Endodermal cell (in vitro differentiated cells): Measurements from ENCODE around the gene JMJD6. TPM values are rescaled to one million over a fixed set of nuclear protein-coding genes. Genes with fewer than 3 reads are reported as not detected.

Experiments
- DNase-seq: peaks from one replicate; pipeline ENCODE4 v3.0.0-alpha.2; 2017
- H3K27ac ChIP-seq: 2 replicates; pipeline ENCODE4 v1.5.1; 2013; ENCODE audit warnings: mild to moderate bottlenecking, low read depth, low read length, moderate library complexity
- H3K27me3 ChIP-seq: 2 replicates; pipeline ENCODE4 v1.6.1; 2013; ENCODE audit warnings: mild to moderate bottlenecking, low read length, moderate library complexity; ENCODE audit not compliant: insufficient read depth, control insufficient read depth, poor library complexity, severe bottlenecking
- H3K36me3 ChIP-seq: 2 replicates; pipeline ENCODE4 v1.7.0; 2013; ENCODE audit warnings: mild to moderate bottlenecking, low read length, moderate library complexity; ENCODE audit not compliant: control insufficient read depth, insufficient read depth
- H3K4me1 ChIP-seq: one replicate; pipeline ENCODE4 v1.7.0; 2013; ENCODE audit warnings: low read length; ENCODE audit not compliant: control insufficient read depth, insufficient read depth
- H3K4me3 ChIP-seq: 2 replicates; pipeline ENCODE4 v1.5.1; 2013; ENCODE audit warnings: mild to moderate bottlenecking, low read length, moderate library complexity
- H3K9ac ChIP-seq: 2 replicates; pipeline ENCODE4 v1.6.1; 2013; ENCODE audit warnings: mild to moderate bottlenecking, low read length, moderate library complexity; ENCODE audit not compliant: poor library complexity, severe bottlenecking; ENCODE audit errors: extremely low read depth
- H3K9me3 ChIP-seq: 2 replicates; pipeline ENCODE4 v1.6.1; 2013; ENCODE audit warnings: mild to moderate bottlenecking, low read length, moderate library complexity; ENCODE audit not compliant: control insufficient read depth
- H3K27ac Mint-ChIP-seq: 2 replicates; pipeline ENCODE4 v1.8.0; 2020; ENCODE audit warnings: mixed read lengths
- H3K27me3 Mint-ChIP-seq: 2 replicates; pipeline ENCODE4 v1.8.0; 2021; ENCODE audit warnings: mild to moderate bottlenecking, mixed read lengths; ENCODE audit not compliant: insufficient read depth
- H3K36me3 Mint-ChIP-seq: 2 replicates; pipeline ENCODE4 v1.8.0; 2020; ENCODE audit warnings: low read depth, mixed read lengths
- H3K4me1 Mint-ChIP-seq: 2 replicates; pipeline ENCODE4 v1.8.0; 2020; ENCODE audit warnings: mixed read lengths
- H3K4me3 Mint-ChIP-seq: 2 replicates; pipeline ENCODE4 v1.8.0; 2020; ENCODE audit warnings: mild to moderate bottlenecking, moderate library complexity, mixed read lengths
- H3K9me3 Mint-ChIP-seq: 2 replicates; pipeline ENCODE4 v1.8.0; 2020; ENCODE audit warnings: mild to moderate bottlenecking, mixed read lengths
- WGBS, 2 experiments: methylation state at CpG; one replicate each; pipeline versions ENCODE4 v1.1.5 to v1.1.7; 2013; ENCODE audit warnings: missing lambda C conversion rate in 2 of 2, mixed read lengths in 1 of 2; ENCODE audit not compliant: insufficient coverage in 1 of 2, insufficient read length in 1 of 2; 5-methylcytosine and 5-hydroxymethylcytosine counted together
- total RNA-seq, 2 donors: library from RNA; stranded (reverse); fragmentation: NEBNext Ultra II Directional in 1 of 2; extraction: Animal tissue kit (Norgen Biotek cat#: 25700) in 1 of 2; gene quantifications; 2 replicates in 1 of 2; 3 replicates in 1 of 2; pipeline ENCODE4 v1.2.1, GENCODE V29; 2021
- TF ChIP-seq, protein P1 (sequence below): fragments of 200-600 bp; sonication (generic); conservative IDR thresholded peaks from 2 replicates; pipeline ENCODE4 v1.5.0; 2021; ENCODE audit warnings: antibody characterized with exemption, mild to moderate bottlenecking

JMJD6 gene
- total RNA-seq, 2 donors from 2014 or later, result 17.0 to 20.3 TPM

DNA sequence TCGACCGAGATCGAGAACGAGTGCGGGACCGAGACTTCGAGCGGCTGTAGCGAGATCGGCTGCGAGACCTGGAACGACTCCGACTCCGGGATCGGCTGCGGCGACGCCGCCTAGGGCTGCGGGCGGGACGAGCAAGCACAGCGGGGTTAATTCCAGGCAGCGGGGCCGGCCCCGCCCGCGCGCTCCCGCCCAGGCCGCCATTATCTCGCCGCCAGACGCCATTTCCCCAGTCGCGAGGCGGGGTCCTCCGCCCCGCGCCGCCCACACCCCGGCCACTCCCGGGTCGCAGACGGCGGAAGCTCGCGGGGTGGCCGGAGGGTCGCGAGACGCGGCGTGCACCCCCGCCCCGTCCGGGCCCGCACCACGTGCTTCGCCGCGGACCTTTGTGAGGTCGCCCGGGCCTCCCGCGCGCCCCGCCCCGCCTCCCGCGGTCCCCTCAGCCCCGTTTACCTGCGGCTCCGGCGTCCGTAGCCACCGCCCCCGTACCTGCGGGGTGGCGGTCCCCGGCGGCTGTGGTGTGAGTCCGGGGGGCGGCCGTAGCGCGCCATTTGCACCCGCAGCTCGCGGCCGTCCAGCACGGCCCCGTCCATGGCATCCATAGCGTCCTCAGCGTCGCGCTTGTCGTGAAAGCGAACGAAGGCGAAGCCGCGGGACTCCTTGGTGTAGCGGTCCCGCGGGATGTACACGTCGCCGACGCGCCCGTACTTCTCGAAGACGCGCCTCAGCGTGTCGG, 10.1 kb upstream of the JMJD6 start:
- H3K9me3 Mint-ChIP-seq, result no peaks in the 10 kb centered on the region
- peaks cover 9% of the 10 kb centered on the region for H3K4me1 ChIP-seq
- H3K27ac Mint-ChIP-seq, result peak overlapping the region; percentile 98
- DNase-seq, result peak; percentile 86
- H3K36me3 ChIP-seq, result peaks cover 52% of the 10 kb centered on the region
- H3K9ac ChIP-seq, result peak overlapping the region; percentile 96
- H3K27me3 Mint-ChIP-seq, result no peaks in the 10 kb centered on the region
- H3K9me3 ChIP-seq, result no peaks in the 10 kb centered on the region
- H3K27ac ChIP-seq, result peak overlapping the region; percentile 95
- peak overlapping the region; percentile 100 for H3K4me3 Mint-ChIP-seq
- H3K4me3 ChIP-seq, result peak overlapping the region; percentile 90
- H3K27me3 ChIP-seq, result no peaks in the 10 kb centered on the region
- peaks cover 28% of the 10 kb centered on the region for H3K4me1 Mint-ChIP-seq
- TF ChIP-seq, protein P1, sequence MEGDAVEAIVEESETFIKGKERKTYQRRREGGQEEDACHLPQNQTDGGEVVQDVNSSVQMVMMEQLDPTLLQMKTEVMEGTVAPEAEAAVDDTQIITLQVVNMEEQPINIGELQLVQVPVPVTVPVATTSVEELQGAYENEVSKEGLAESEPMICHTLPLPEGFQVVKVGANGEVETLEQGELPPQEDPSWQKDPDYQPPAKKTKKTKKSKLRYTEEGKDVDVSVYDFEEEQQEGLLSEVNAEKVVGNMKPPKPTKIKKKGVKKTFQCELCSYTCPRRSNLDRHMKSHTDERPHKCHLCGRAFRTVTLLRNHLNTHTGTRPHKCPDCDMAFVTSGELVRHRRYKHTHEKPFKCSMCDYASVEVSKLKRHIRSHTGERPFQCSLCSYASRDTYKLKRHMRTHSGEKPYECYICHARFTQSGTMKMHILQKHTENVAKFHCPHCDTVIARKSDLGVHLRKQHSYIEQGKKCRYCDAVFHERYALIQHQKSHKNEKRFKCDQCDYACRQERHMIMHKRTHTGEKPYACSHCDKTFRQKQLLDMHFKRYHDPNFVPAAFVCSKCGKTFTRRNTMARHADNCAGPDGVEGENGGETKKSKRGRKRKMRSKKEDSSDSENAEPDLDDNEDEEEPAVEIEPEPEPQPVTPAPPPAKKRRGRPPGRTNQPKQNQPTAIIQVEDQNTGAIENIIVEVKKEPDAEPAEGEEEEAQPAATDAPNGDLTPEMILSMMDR, result peak; percentile 47
- 0% methylated on average over 34 to 117 of the region's 117 CpGs for WGBS, 2 experiments
- peaks cover 44% of the 10 kb centered on the region for H3K36me3 Mint-ChIP-seq

DNA sequence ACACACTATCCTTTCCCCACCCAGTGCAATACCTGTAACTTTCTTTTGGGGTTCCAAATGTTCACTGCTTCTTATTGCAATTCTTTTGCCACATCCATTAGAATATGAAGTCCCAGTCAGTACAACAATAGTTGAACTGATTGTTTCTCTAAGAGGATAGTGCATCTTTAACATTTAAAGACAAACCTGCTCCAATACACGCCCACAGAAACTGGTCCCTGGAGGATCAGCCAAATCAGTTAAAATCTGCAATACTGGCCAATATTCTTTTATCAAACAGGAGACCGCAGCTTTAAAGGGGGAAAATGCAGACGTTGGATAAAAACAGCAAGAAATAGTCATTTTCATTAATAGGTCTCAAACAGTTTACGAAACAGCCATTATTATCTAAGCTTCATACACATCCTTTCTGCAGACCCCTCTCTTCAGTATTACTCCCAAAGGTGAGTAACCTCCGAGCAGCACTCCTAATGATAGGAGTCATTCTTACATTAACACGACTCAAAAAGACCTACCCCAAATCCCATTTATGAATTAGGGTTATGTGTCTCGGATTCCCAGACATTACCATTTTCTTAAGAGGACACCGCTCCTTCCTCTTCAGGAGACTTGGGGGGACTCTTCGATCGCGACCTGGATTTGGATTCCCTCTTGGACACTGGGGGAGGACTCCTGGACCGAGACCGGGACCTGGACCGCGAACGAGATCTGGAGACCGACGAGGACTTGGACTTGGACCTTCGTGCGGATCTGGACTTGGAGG, 9.4 kb upstream of the JMJD6 start:
- peaks cover 40% of the 10 kb centered on the region for H3K36me3 Mint-ChIP-seq
- no peak for DNase-seq
- H3K27ac Mint-ChIP-seq, result peak overlapping the region; percentile 98
- H3K9me3 Mint-ChIP-seq, result no peaks in the 10 kb centered on the region
- no peak overlapping the region for H3K27ac ChIP-seq
- no peaks in the 10 kb centered on the region for H3K27me3 ChIP-seq
- H3K36me3 ChIP-seq, result peaks cover 48% of the 10 kb centered on the region
- H3K4me3 Mint-ChIP-seq, result peak overlapping the region; percentile 100
- H3K9ac ChIP-seq, result peak overlapping the region; percentile 96
- H3K4me1 Mint-ChIP-seq, result peaks cover 28% of the 10 kb centered on the region
- 1 to 3% methylated on average over 15 to 19 of the region's 20 CpGs for WGBS, 2 experiments
- H3K4me1 ChIP-seq, result peaks cover 9% of the 10 kb centered on the region
- TF ChIP-seq, protein P1, result no peak
- H3K27me3 Mint-ChIP-seq, result no peaks in the 10 kb centered on the region
- H3K9me3 ChIP-seq, result no peaks in the 10 kb centered on the region
- H3K4me3 ChIP-seq, result peak overlapping the region; percentile 90

DNA sequence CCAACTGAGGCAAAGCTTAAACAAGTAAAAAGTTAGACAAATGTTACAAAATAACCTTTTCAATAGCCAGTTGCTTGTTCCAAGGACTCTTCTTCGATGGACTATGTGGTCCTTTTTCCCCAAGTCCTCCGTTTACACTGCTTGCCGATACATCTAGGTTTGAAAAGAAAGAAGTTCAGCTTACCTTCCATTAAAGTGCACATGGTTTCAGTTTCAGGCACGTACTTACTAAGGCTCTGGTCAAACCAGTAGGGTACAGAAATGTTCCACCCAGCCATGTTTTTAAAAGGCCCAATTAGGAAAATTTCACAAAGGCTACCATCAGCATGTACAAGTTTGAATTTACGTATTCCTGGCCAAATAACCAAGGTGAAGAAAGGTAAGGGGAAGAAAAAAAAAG, 8.6 kb upstream of the JMJD6 start:
- Histone ChIP-seq H3K4me1 (peaks cover 9% of the 10 kb centered on the region), H3K27me3 (no peaks in the 10 kb centered on the region), H3K27ac (no peak overlapping the region), H3K36me3 (peaks cover 46% of the 10 kb centered on the region), H3K4me3 (peak overlapping the region; percentile 90), H3K9me3 (no peaks in the 10 kb centered on the region), H3K9ac (peak overlapping the region; percentile 96)
- Mint-ChIP-seq H3K9me3 (no peaks in the 10 kb centered on the region), H3K27me3 (no peaks in the 10 kb centered on the region), H3K36me3 (peaks cover 44% of the 10 kb centered on the region), H3K27ac (peak overlapping the region; percentile 98), H3K4me3 (peak overlapping the region; percentile 100), H3K4me1 (peaks cover 28% of the 10 kb centered on the region)
- no peak for DNase-seq
- 23 to 50% methylated on average over 4 to 5 of the region's 5 CpGs for WGBS, 2 experiments
- TF ChIP-seq, protein P1, result no peak
